NCI-H524 treated with DMSO at 0.1 percent for 48 hours (cell line): ENCODE measurements around the gene GAL3ST3.
"Not testable (repeated sequence)": the region's sequence is repeated elsewhere in the genome, so short reads cannot be mapped to it uniquely, and the experiment has no call there.

Experiments used
- DNase-seq: peaks from one replicate; lab custom pipeline; 2025; lab: John Stamatoyannopoulos, UW

GAL3ST3 gene

GRCh38 chr11:66012946-66013761 is 35.8 kb downstream of the GAL3ST3 start:
- no peak for DNase-seq

GRCh38 chr11:66012371-66012945 is 36.5 kb downstream of the GAL3ST3 start:
- no peak for DNase-seq

- no peak for DNase-seq
Measured at GRCh38 chr11:66011785-66012303, 37.1 kb downstream of the GAL3ST3 start, which contains the start of gene CST6. CST6 (plus strand) TSS chr11:66012008; CDS start chr11:66012045, 37 bp downstream.

DNA sequence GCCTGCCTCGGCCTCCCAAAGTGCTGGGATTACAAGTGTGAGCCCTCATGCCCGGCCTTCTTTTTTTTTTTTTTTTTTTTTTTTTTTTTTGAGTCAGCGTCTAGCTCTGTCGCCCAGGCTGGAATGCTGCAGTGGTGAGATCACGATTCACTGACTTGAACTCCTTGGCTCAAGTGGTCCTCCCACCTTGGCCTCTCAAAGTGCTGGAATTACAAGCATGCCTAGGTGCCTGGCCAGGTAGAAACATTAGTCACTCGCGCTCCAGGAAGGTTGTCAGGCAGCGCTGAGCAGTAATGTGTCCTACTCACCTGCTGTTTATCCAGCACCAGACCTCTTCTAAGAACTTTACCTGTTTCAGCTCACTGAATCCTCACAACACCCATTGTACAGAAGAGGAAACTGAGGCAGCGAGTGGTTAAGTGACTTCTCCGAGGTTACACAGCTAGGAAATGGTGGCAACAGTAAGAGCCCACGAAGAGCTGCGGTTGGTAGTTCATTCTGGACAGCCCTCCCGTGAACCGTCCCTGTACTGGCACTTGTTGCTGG is 37.6 kb downstream of the GAL3ST3 start:
- no peak for DNase-seq

DNA sequence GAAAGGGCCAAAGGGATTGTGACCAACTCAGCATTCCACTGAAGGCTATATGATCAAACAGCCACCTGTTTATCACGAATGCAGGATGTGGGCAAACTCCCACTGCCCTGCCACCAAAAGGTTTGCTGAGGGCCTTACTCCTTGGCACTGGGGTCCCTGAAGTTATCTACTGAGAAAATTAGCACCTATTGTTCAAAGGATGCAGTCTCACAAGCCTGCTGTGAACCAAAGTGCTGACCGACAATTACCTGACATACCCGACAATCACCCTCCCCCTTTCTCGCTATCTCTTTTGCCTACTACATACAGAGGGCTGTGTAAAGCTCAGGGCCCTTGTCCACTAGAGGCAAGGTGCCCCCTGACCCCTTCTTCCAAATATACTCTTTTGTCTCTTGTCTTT is 38.9 kb downstream of the GAL3ST3 start:
- DNase-seq: not testable (repeated sequence)

- DNase-seq: no peak
Measured at GRCh38 chr11:66008468-66009101, 40.4 kb downstream of the GAL3ST3 start.

- no peak for DNase-seq
Measured at GRCh38 chr11:66008095-66008467, 40.9 kb downstream of the GAL3ST3 start.

DNA sequence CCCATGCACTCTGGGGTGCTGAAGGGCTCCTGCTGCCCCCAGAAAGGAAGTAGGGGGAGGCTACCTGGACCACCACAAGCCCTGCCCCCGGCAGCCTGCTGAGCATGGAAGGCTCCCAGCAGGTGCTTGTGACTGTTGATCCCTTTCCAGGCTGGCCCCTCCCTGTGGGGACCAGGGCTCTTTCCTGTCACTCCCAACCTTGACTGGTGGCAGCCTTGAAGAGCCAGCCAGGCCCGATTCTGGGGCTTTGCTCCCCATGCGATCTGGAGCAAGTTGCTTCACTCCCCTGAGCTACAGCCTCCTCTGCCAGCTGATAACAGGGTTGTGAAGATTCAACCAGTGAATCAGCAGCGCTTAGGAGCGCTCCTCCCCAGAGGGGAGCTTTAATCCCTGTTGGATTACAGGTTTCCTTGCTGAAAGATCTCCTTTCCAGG is 41.7 kb downstream of the GAL3ST3 start:
- DNase-seq: no peak

DNA sequence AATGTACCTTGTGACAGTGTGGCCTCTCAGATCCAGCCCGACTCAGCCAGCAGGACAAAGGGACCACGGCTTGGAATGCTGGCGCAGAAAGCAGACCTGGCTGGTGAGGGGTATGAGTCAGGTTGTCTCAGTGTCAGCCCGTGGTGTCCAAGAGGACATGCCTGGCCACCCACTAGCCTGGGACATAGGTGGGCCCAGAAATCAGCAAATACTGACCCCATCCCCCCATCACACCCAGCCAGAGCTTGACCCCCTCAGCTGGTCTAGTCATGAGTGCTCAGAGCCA is 42.1 kb downstream of the GAL3ST3 start:
- DNase-seq: no peak

DNA sequence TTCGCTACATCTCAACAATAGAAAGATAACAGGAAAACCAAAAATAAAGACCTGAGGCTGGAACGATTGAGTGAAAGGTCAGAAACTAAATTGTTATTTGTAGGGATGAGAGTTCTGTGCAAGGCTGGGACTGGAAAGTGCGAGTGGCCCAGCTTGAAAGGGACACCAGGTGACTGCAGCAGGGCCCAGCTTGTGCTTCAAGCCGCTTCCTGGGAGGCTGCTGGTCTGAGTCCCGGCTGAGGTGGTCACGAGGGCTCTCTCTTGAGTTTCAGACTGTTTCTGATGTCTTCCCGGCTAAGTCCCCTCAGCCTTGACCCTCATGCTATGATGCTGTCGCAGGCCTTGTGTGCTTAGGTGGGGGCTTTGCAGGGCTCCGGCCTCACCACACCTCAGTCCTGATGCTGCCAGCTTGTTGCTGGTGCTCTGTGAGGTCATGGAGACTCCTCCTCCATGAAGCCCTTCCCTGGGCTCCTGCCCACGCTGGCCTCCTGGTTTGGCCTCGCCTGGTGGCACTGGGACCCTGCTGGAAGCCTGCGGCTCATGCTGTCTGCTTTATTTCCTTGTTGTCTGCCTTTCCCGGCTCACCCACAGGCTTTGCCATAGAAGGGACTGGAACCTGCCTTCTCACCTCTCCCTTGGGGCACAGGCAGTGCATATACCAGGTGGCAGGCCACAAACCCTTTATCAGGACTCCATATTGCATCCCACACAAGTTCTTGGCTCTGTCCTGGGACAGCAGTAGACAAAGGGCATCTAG is 42.6 kb downstream of the GAL3ST3 start:
- no peak for DNase-seq

- DNase-seq: no peak
Measured at GRCh38 chr11:66004186-66004585, 44.8 kb downstream of the GAL3ST3 start.

- no peak for DNase-seq
Measured at GRCh38 chr11:66003291-66003690, 45.7 kb downstream of the GAL3ST3 start.

GRCh38 chr11:66002648-66003225 is 46.2 kb downstream of the GAL3ST3 start:
- no peak for DNase-seq

DNA sequence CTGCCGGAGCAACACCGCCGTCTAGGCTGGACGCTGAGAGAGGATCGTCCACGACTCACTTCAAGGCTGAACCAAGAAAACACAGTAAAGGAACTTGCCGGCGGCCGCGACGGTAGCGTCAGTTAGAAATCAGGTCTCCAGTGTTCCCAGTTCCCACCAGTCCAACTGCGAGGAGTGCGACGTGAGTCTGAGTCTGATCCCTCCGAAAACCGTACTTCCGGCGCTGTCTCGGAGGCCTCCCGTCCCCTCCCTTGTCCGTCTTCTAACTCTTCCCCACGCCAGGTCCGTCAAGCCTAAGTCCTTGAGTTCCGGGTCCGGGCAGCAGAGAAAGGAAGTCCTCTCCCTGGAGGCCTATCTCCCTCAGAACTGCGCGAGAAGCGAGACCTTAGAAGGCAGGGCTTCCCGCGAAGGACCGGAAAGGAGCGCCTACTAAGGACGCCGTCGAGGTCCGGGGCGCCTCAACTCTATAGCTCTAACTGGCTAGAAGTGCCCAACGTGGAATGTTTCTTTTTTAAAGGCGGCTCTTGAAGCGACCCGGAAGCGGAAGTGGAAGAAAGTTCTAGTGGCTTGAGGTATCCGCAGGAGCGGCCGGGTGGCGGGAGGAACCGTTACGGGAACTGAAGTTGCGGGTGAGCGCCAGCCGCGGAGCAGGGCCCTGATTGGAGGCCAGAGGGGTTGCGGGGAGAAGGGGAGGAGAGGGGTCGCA is 46.9 kb downstream of the GAL3ST3 start, which contains the start of the genes BANF1 and EIF1AD:
BANF1 (plus strand) TSS at position 562 of the 706 bp plus-strand sequence. CDS start 748 bp downstream, outside the sequence.
EIF1AD (minus strand) TSS at position 216 of the 706 bp plus-strand sequence. CDS start 1,768 bp downstream, outside the sequence.
- DNase-seq: peak; percentile 80

- DNase-seq: no peak
Measured at GRCh38 chr11:65997286-65997685, 51.7 kb downstream of the GAL3ST3 start.

- peak; percentile 9 for DNase-seq
Measured at GRCh38 chr11:65992056-65992455, 56.9 kb downstream of the GAL3ST3 start.
